ENCODE data around the gene CLDN15.
"Not testable (repeated sequence)": the region's sequence is repeated elsewhere in the genome, so short reads cannot be mapped to it uniquely, and the experiment has no call there.

CLDN15 gene

GRCh38 chr7:101237206-101238067 is at the start of gene CLDN15:
TSS of gene CLDN15 (minus strand) at chr7:101237802. CDS start at chr7:101237581, 221 bp downstream.
- DNase-seq = no peak

DNA sequence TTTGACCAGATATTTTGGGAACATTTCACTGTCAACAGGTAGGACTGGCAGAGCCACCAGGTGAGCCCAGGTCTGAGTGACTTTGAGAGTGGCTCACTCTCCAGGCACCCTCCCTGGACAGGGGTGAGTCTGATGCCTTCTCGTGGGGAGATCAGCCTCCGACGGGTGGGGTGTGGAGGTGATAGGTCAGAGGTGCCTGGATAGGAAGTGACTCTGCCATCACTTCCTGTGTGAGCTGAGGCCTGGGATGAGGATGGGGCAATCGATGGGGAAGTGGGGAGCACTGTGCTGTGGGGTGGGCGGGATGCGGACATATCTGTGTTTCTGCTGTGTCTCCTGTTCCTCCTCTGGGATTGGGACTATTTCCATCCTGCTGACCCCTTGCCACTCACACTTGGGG is 49.4 kb upstream of the CLDN15 start:
- no peak for DNase-seq

GRCh38 chr7:101285880-101286279 is 48.3 kb upstream of the CLDN15 start:
- not testable (repeated sequence) for DNase-seq

DNA sequence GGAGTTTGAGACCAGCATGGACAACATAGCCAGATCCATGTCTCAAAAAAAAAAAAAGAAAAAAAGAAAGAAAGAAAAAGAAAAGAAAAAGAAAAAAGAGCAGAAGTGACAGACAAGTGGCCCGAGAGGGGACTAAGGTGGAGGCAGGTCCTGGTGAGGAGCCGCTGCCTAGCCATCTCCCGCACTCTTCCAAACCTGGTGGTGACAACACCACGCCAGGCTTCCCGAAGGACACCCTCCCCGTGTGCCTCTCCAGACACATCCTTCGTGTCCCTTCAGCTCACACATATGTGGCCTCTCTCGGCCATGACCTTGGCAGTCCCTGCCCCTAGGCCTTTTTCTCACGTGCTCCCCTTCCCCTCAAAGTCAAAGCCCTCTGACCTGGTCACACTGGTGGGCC is 47.6 kb upstream of the CLDN15 start:
- DNase-seq = no peak

- not testable (repeated sequence) for DNase-seq
These were observed 43.3 kb upstream of the CLDN15 start for GRCh38 chr7:101280912-101281311.

GRCh38 chr7:101278461-101279292 is 41.1 kb upstream of the CLDN15 start:
- no peak for DNase-seq

GRCh38 chr7:101277155-101277554 is 39.6 kb upstream of the CLDN15 start:
- DNase-seq = no peak

GRCh38 chr7:101273206-101273605 is 35.6 kb upstream of the CLDN15 start:
- DNase-seq = no peak

GRCh38 chr7:101271021-101271420 is 33.4 kb upstream of the CLDN15 start:
- DNase-seq = no peak

GRCh38 chr7:101269664-101270063 is 32.1 kb upstream of the CLDN15 start:
- DNase-seq = no peak

- no peak for DNase-seq
These were observed 28.3 kb upstream of the CLDN15 start for GRCh38 chr7:101265622-101266516.

- DNase-seq = not testable (repeated sequence)
These were observed 26.6 kb upstream of the CLDN15 start for GRCh38 chr7:101264102-101264706.

GRCh38 chr7:101258243-101258731 is 20.7 kb upstream of the CLDN15 start:
- DNase-seq = no peak

DNA sequence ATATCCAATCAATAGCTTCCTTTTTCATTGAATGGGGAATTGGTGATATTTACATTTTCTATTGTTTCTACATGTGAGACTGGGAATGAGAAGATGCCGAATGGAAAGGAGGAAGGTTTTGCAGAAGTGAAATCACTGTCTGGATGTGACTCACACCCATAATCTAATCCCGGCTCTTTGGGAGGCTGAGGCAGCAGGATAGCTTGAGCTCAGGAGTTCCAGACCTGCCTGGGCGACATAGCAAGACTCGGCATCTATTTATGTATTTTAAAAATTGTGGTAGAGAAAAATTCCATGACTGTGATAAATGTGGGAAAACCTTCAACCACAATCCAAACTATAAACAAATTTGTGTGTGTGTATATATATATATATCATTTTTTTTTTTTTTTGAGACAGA is 18.2 kb upstream of the CLDN15 start:
- no peak for DNase-seq

GRCh38 chr7:101253199-101253598 is 15.6 kb upstream of the CLDN15 start:
- DNase-seq = not testable (repeated sequence)

DNA sequence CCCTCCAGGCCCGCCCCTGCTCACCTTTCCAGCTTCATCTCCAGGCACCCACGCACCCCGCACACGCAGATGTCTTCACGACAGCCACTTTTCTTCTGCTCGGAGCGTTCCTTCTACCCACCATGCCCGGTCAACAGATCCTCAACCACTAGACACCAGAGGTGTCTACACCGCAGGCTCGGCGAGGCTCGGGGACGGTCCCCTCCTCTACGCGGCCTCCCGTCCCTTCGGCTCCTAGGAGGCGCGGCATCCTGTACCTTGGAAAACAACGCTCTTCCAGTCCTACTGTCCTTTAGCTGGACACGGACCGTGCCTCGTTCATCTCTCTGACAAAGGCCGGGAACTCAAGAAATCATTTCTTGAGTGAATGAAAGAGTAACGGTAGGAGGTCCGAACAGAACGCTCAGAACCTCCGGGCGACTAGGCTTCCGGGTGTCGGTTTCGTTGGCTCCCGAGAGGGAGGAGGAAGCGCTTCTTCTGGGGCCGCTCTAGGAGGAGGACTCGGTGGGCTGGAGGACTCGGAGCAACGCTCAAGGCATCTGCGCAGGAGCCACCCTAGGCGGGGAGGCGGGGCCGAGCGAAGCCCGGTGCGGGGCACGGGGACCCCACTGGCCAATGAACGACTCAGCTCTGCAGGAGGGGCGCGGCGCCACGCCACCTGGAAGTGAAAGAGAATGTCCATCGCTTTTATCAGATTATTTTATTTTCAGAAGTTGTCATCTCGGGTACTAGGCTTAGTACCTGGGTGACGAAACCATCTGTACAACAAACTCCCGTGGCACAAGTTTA is 14.5 kb upstream of the CLDN15 start:
- DNase-seq = peak; percentile 93 to 99

GRCh38 chr7:101250324-101250723 is 12.7 kb upstream of the CLDN15 start:
- no peak for DNase-seq

DNA sequence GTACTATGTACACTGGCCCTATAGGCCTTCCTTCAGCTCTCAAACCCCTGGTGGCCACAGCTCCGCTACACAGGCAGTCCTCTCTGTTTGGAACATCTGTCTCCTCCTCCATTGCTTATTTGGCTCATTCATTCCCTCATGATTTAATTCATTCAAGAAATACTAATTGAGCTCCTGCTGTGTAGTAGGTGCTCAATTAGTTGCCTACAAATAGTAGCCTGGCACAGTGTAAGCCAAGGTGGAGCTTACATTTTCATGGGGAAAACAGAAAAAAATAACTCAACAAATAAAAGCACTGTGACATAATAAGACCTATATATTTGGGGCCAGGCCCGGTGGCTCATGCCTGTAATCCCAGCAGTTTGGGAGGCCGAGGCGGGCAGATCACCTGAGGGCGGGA is 10.7 kb upstream of the CLDN15 start:
- DNase-seq = no peak

GRCh38 chr7:101245147-101245668 is 7.6 kb upstream of the CLDN15 start:
- no peak for DNase-seq

DNA sequence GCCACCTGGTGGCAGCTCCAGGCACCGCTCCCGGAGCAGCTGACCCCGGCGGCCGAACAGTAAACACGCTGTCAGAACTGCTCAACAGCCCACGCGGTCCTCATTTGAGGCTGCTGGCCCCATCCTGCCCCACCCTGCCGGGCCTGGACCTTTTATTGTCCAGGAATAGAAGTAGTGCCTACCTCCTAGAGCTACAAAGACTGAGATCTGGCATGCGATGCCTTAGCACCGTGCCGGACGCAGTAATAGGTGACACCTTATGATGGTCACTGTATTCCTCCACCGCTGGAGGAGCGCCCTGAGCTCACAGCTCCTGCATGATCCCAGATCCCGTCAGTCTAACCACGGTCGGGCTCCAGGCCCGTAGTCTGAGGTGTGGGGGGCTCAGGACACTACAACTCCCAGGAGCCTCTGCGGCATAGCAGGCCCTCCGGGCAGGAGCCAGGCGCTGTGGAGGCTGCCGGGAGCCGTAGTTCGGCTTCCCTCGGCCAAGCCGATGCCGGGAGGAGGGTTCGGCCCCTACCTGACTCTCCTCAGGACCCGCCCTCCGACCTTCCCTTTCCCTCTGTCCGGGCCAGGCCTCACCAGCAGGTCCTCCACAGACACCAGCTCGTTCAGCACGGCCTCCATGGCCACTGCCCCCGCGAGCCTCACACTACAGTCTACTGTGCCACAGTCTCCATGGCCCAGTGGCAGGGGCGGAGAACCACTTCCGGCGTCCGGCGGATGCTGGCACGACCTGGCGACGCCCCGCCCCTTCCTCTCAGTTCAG is 7.0 kb upstream of the CLDN15 start, which contains the start of gene FIS1:
TSS of gene FIS1 (minus strand) at position 707 of the 772 bp plus-strand sequence. CDS start at position 630, 77 bp downstream.
- peak; percentile 91 to 95 for DNase-seq

Data from NCI-H1930 (cell line).